ENCODE results near the gene PRXL2B. TPM values are rescaled to one million over a fixed set of nuclear protein-coding genes. Genes with fewer than 3 reads are reported as not detected.

PRXL2B gene
- total and polyA plus RNA-seq, 10 of the 15 experiments (the other 5 are each of a cell fraction or from before 2014, with no cell fraction given) = 0.44 to 5.6 (median 4.0) TPM

- TF ChIP-seq CEBPZ (IDR thresholded peaks at IDR 0.05; ENCODE audit: low read depth, low read length) (no peak), IRF3 (IDR thresholded peaks at IDR 0.05) (no peak), STAT1 (conservative IDR thresholded peaks at IDR 0.05) (no peak), ELK1 (IDR thresholded peaks at IDR 0.05; ENCODE audit: low read depth, low read length) (no peak), SMAD5 (IDR thresholded peaks at IDR 0.05; ENCODE audit: low read depth) (no peak)
These were observed 19.9 kb downstream of the PRXL2B start (continued) for GRCh38 chr1:2606396-2606880.

GRCh38 chr1:2606881-2607621, 20.5 kb downstream of the PRXL2B start:
- CTCF ChIA-PET = no interaction called here
- H3K36me3 ChIP-seq (ENCODE audit: control insufficient read depth in 2 of 2, insufficient read depth in 2 of 2, low read length in 1 of 2) = no peaks in the 10 kb centered on the region
- ATAC-seq = no peak
- H3K4me1 ChIP-seq (ENCODE audit: control insufficient read depth, insufficient read depth, low read length) = no peaks in the 10 kb centered on the region
- BruUV-seq (replicated peaks) = no TSS peak
- SMC1A ChIA-PET (ENCODE audit: uncharacterized antibody, unreplicated experiment) = no interaction called here
- no peak overlapping the region for H3K9ac ChIP-seq (ENCODE audit: control insufficient read depth, insufficient read depth, low read length)
- H2AFZ ChIP-seq (ENCODE audit: control insufficient read depth, low read depth, low read length) = no peak overlapping the region
- H3K27me3 ChIP-seq (replicated peaks in 1 of 2; ENCODE audit: control insufficient read depth in 2 of 2, insufficient read depth in 2 of 2, low read length in 1 of 2) = no peaks in the 10 kb centered on the region
- H3K9me3 ChIP-seq (replicated peaks; ENCODE audit: control insufficient read depth, insufficient read depth, low read length) = no peaks in the 10 kb centered on the region
- POLR2A ChIA-PET = no interaction called here
- H4K20me1 ChIP-seq (ENCODE audit: control insufficient read depth, insufficient read depth) = no peaks in the 10 kb centered on the region
- no peak overlapping the region for H3K27ac ChIP-seq (ENCODE audit: control insufficient read depth, insufficient read depth)
- H3K4me2 ChIP-seq (ENCODE audit: control insufficient read depth, insufficient read depth) = no peak overlapping the region
- H3K4me3 ChIP-seq = no peak overlapping the region
- no peaks in the 10 kb centered on the region for H3K79me2 ChIP-seq (ENCODE audit: control insufficient read depth, insufficient read depth, low read length)
- no peak for DNase-seq (ENCODE audit: low read depth, low spot score)
- 57% methylated on average over 30 of the region's 36 CpGs for WGBS (ENCODE audit: insufficient coverage, insufficient replicate concordance, low lambda C conversion rate, missing lambda C conversion rate)
- intact Hi-C loops (cut with micrococcal nuclease; ENCODE audit: unreplicated experiment) (no loop called here), in situ Hi-C loops (cut with MboI) (no loop called here)
- no peak for FAIRE-seq
- 0 out of 4 replicates have a peak, but pooled peaks of 1 of the 2 experiments have one; percentile 4 for TF ChIP-seq BHLHE40 (IDR thresholded peaks at IDR 0.05; ENCODE audit: borderline replicate concordance in 1 of 2, low read depth in 2 of 2, low read length in 1 of 2)
- no peak for TF ChIP-seq PRDM15 (CRISPR knock-in tag; IDR thresholded peaks at IDR 0.05)
- RAD21 ChIA-PET (ENCODE audit: unreplicated experiment) = no interaction called here

Data from GM12878 (cell line).